Right lobe of liver (tissue), 4 donors: ENCODE measurements around the gene DNAJC11.

ENCODE experiments used
- POLR2A ChIP-seq: fragments of 450-650 bp; IDR thresholded peaks from one replicate; pipeline ENCODE4 v1.6.1; 2017; ENCODE audit warnings: antibody characterized with exemption, mild to moderate bottlenecking
- TF ChIP-seq, protein P1 (sequence below), 4 donors: fragments of 200-600 bp in 3 of 4; fragments of 450-650 bp in 1 of 4; IDR thresholded peaks; one replicate each; pipeline versions ENCODE4 v1.5.1 to v1.8.0; 2016 to 2022; ENCODE audit warnings: antibody characterized with exemption in 4 of 4, mild to moderate bottlenecking in 2 of 4
- donor health status: DM: no; HTN: no; CAD: no.
- donor health status: DM: no; HTN: no; CAD: no.
- donor health status: DM: no; HTN: yes; CAD: no.

- TF ChIP-seq, protein P1, sequence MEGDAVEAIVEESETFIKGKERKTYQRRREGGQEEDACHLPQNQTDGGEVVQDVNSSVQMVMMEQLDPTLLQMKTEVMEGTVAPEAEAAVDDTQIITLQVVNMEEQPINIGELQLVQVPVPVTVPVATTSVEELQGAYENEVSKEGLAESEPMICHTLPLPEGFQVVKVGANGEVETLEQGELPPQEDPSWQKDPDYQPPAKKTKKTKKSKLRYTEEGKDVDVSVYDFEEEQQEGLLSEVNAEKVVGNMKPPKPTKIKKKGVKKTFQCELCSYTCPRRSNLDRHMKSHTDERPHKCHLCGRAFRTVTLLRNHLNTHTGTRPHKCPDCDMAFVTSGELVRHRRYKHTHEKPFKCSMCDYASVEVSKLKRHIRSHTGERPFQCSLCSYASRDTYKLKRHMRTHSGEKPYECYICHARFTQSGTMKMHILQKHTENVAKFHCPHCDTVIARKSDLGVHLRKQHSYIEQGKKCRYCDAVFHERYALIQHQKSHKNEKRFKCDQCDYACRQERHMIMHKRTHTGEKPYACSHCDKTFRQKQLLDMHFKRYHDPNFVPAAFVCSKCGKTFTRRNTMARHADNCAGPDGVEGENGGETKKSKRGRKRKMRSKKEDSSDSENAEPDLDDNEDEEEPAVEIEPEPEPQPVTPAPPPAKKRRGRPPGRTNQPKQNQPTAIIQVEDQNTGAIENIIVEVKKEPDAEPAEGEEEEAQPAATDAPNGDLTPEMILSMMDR (IDR thresholded peaks at IDR 0.05) = no peak
- no peak for TF ChIP-seq POLR2A
Measured at GRCh38 chr1:6638226-6638625, 63.4 kb downstream of the DNAJC11 start.
